HepG2 (cell line): Measurements from ENCODE around the gene PPP2R1B. TPM values are rescaled to one million over a fixed set of nuclear protein-coding genes. Genes with fewer than 3 reads are reported as not detected.

Experiments used
- DNMT3B ChIP-seq: conservative IDR thresholded peaks from 2 replicates; pipeline ENCODE4 v1.6.1; 2016; ENCODE audit warnings: missing biosample characterization, control low read depth
- ESRRA ChIP-seq: sonication (generic); formaldehyde crosslinking; IDR thresholded peaks from 2 replicates; pipeline ENCODE4 v1.5.1; 2020; ENCODE audit warnings: mild to moderate bottlenecking, low read depth, missing genetic modification reagents
- KAT7 ChIP-seq: IDR thresholded peaks from 2 replicates; pipeline ENCODE4 v1.6.1; 2018; ENCODE audit warnings: borderline replicate concordance, missing compliant biosample characterization
- KLF15 ChIP-seq: sonication (generic); formaldehyde crosslinking; IDR thresholded peaks from 2 replicates; pipeline ENCODE4 v1.8.1; 2023; ENCODE audit warnings: borderline replicate concordance, mild to moderate bottlenecking, inconsistent platforms, missing genetic modification reagents, mixed read lengths
- PAX8 ChIP-seq: sonication (generic); formaldehyde crosslinking; IDR thresholded peaks from 2 replicates; pipeline ENCODE4 v1.8.0; 2022; ENCODE audit warnings: mild to moderate bottlenecking, missing genetic modification reagents, borderline replicate concordance
- RARA ChIP-seq: IDR thresholded peaks from 2 replicates; pipeline ENCODE4 v1.6.1; 2016; ENCODE audit warnings: missing genetic modification reagents, missing compliant biosample characterization
- SIN3B ChIP-seq: fragments of 150-350 bp; IDR thresholded peaks from 2 replicates; pipeline ENCODE4 v1.6.1; 2014; ENCODE audit warnings: low read length
- TEAD3 ChIP-seq: optimal IDR thresholded peaks from 2 replicates; pipeline ENCODE3; 2016; ENCODE audit warnings: borderline replicate concordance
- UBTF ChIP-seq: sonication (generic); formaldehyde crosslinking; IDR thresholded peaks from 2 replicates; pipeline ENCODE4 v1.4.0; 2020; ENCODE audit warnings: mild to moderate bottlenecking, missing genetic modification reagents
- ZBTB20 ChIP-seq: sonication (generic); formaldehyde crosslinking; IDR thresholded peaks from 2 replicates; pipeline ENCODE4 v1.8.1; 2023; ENCODE audit warnings: missing genetic modification reagents, low read depth, mild to moderate bottlenecking, borderline replicate concordance
- ZBTB43 ChIP-seq: sonication (generic); formaldehyde crosslinking; conservative IDR thresholded peaks from 2 replicates; pipeline ENCODE4 v1.4.0; 2020; ENCODE audit warnings: missing genetic modification reagents
- ZC3H4 ChIP-seq: sonication (generic); formaldehyde crosslinking; IDR thresholded peaks from 2 replicates; pipeline ENCODE4 v1.4.0; 2020; ENCODE audit warnings: missing genetic modification reagents, borderline replicate concordance
- ZNF121 ChIP-seq: sonication (generic); formaldehyde crosslinking; IDR thresholded peaks from 2 replicates; pipeline ENCODE4 v1.5.0; 2020; ENCODE audit warnings: mild to moderate bottlenecking, missing genetic modification reagents
- ZNF441 ChIP-seq: sonication (generic); formaldehyde crosslinking; IDR thresholded peaks from 2 replicates; pipeline ENCODE4 v1.7.0; 2021; ENCODE audit warnings: missing genetic modification reagents, borderline replicate concordance
- ZNF552 ChIP-seq: sonication (generic); formaldehyde crosslinking; IDR thresholded peaks from 2 replicates; pipeline ENCODE4 v1.9.0; 2022; ENCODE audit warnings: missing genetic modification reagents, mild to moderate bottlenecking, borderline replicate concordance
- ZNF609 ChIP-seq: sonication (generic); formaldehyde crosslinking; IDR thresholded peaks from 2 replicates; pipeline ENCODE4 v1.4.0; 2020; ENCODE audit warnings: mild to moderate bottlenecking, missing genetic modification reagents, borderline replicate concordance
- ZNF616 ChIP-seq: sonication (generic); formaldehyde crosslinking; IDR thresholded peaks from 2 replicates; pipeline ENCODE4 v1.5.0; 2020; ENCODE audit warnings: low read depth, mild to moderate bottlenecking, missing genetic modification reagents
- ZNF790 ChIP-seq: sonication (generic); formaldehyde crosslinking; IDR thresholded peaks from 2 replicates; pipeline ENCODE4 v1.8.0; 2022; ENCODE audit warnings: missing genetic modification reagents, mild to moderate bottlenecking, borderline replicate concordance
- ZNF850 ChIP-seq: sonication (generic); formaldehyde crosslinking; conservative IDR thresholded peaks from 2 replicates; pipeline ENCODE4 v1.9.0; 2021; ENCODE audit warnings: mild to moderate bottlenecking, missing genetic modification reagents
- ZSCAN29 ChIP-seq: sonication (generic); formaldehyde crosslinking; conservative IDR thresholded peaks from 2 replicates; pipeline ENCODE4 v1.4.0; 2020; ENCODE audit warnings: mild to moderate bottlenecking, missing genetic modification reagents
- polyA plus RNA-seq, 8 experiments: library from polyadenylated mRNA; depleted of rRNA in 3 of 8; stranded (reverse) in 7 of 8; unstranded in 1 of 8; fragments of >200 nt; fragmentation: Illumina TruSeq in 4 of 8; extraction: Trizol in 4 of 8; gene quantifications; 2 replicates each; pipeline versions ENCODE4 v1.2.1 to v1.2.3, GENCODE V29; 2011 to 2016; ENCODE audit warnings: low read depth in 4 of 8, missing spikeins in 1 of 8, mixed read lengths in 1 of 8; ENCODE audit not compliant: insufficient read depth in 1 of 8
- total RNA-seq, 5 experiments: library from RNA; depleted of rRNA; stranded (reverse); fragments of >200 nt; fragmentation: Illumina TruSeq; extraction: Trizol; gene quantifications; 2 replicates each; pipeline ENCODE4 v1.2.3, GENCODE V29; 2016; ENCODE audit warnings: low read depth in 1 of 5

PPP2R1B gene
- total and polyA plus RNA-seq, 2 of the 13 experiments (the other 11 are each of a cell fraction or from before 2014, with no cell fraction given) = 22.1 to 56.8 TPM

GRCh38 chr11:111726301-111726713 lies 39.9 kb downstream of the PPP2R1B start (continued):
- peak; percentile 47; the same call in 1 of the 2 replicates for TF ChIP-seq KAT7 (CRISPR knock-in tag)
- peak; percentile 81 for TF ChIP-seq ZNF441
- peak; percentile 82; the same call in 1 of the 2 replicates for TF ChIP-seq ZBTB20 (CRISPR knock-in tag)
- TF ChIP-seq ZNF790 = no peak
- no peak for TF ChIP-seq DNMT3B
- peak; percentile 83 for TF ChIP-seq ZNF121 (CRISPR knock-in tag)
- 0 out of 2 replicates have a peak, but pooled peaks have one; percentile 36 for TF ChIP-seq PAX8 (CRISPR knock-in tag)
- peak; percentile 72 for TF ChIP-seq ZSCAN29 (CRISPR knock-in tag)
- TF ChIP-seq ZBTB43 (CRISPR knock-in tag) = no peak
- TF ChIP-seq KLF15 (CRISPR knock-in tag) = no peak
- no peak for TF ChIP-seq ZNF850 (CRISPR knock-in tag)
- peak; percentile 94 for TF ChIP-seq RARA
- peak; percentile 83 for TF ChIP-seq TEAD3 (CRISPR knock-in tag)
- TF ChIP-seq ESRRA (CRISPR knock-in tag) = 0 out of 2 replicates have a peak, but pooled peaks have one; percentile 31
- no peak for TF ChIP-seq ZC3H4 (CRISPR knock-in tag)
- TF ChIP-seq ZNF616 (CRISPR knock-in tag) = no peak
- peak; percentile 55; the same call in 1 of the 2 replicates for TF ChIP-seq UBTF (CRISPR knock-in tag)
- TF ChIP-seq SIN3B = no peak
- peak; percentile 94 for TF ChIP-seq ZNF609 (CRISPR knock-in tag)
- TF ChIP-seq ZNF552 (CRISPR knock-in tag) = 0 out of 2 replicates have a peak, but pooled peaks have one; percentile 58
